HG03175 (cell line): ENCODE data around the gene ZIC1.

Experiments
- ATAC-seq: cut with Tn5 transposase; IDR thresholded peaks from one replicate; pipeline ENCODE4 v1.9.1; 2021; ENCODE audit warnings: mild to moderate bottlenecking, moderate library complexity; ENCODE audit not compliant: unreplicated experiment

Gene ZIC1

GRCh38 chr3:147408188-147409100, 721 bp upstream of the ZIC1 start:
- ATAC-seq: no peak

GRCh38 chr3:147410116-147410525, 956 bp downstream of the ZIC1 start:
- no peak for ATAC-seq

GRCh38 chr3:147410526-147411237, 1.5 kb downstream of the ZIC1 start:
- ATAC-seq: no peak

- no peak for ATAC-seq
Measured at GRCh38 chr3:147411238-147411814, 2.2 kb downstream of the ZIC1 start.

- ATAC-seq: no peak
Measured at GRCh38 chr3:147411815-147412241, 2.7 kb downstream of the ZIC1 start.

- ATAC-seq: no peak
Measured at GRCh38 chr3:147412261-147412916, 3.2 kb downstream of the ZIC1 start.

GRCh38 chr3:147412917-147413685, 3.9 kb downstream of the ZIC1 start:
- no peak for ATAC-seq

- ATAC-seq: no peak
Measured at GRCh38 chr3:147413686-147414389, 4.7 kb downstream of the ZIC1 start.

- no peak for ATAC-seq
Measured at GRCh38 chr3:147414390-147415138, 5.4 kb downstream of the ZIC1 start.

GRCh38 chr3:147415286-147415685, 6.1 kb downstream of the ZIC1 start:
- ATAC-seq: no peak

- ATAC-seq: no peak
Measured at GRCh38 chr3:147415874-147416273, 6.7 kb downstream of the ZIC1 start.

- ATAC-seq: no peak
Measured at GRCh38 chr3:147416931-147417330, 7.8 kb downstream of the ZIC1 start.

GRCh38 chr3:147417551-147418295, 8.6 kb downstream of the ZIC1 start:
- no peak for ATAC-seq

GRCh38 chr3:147418371-147418781, 9.2 kb downstream of the ZIC1 start:
- ATAC-seq: no peak

- no peak for ATAC-seq
Measured at GRCh38 chr3:147418808-147419701, 9.9 kb downstream of the ZIC1 start.

- no peak for ATAC-seq
Measured at GRCh38 chr3:147419781-147420224, 10.6 kb downstream of the ZIC1 start.
